Activated CD4-positive, alpha-beta T cell treated with anti-CD3 and anti-CD28 coated beads, Interleukin-2, amount 50 U/mL, for 4 hours (primary cell): Measurements from ENCODE around the gene ACLY.

Source experiments
- DNase-seq, 2 experiments: peaks; one replicate each; pipeline ENCODE4 v3.0.0-alpha.2; 2020

ACLY gene

GRCh38 chr17:41823580-41823979 is 95.2 kb downstream of the ACLY start:
- DNase-seq = no peak

GRCh38 chr17:41823141-41823524 is 95.6 kb downstream of the ACLY start:
- no peak for DNase-seq

GRCh38 chr17:41822216-41823140 is 96.3 kb downstream of the ACLY start:
- DNase-seq = no peak

- DNase-seq = no peak
These were observed 97.0 kb downstream of the ACLY start for GRCh38 chr17:41821776-41822175.

GRCh38 chr17:41818024-41818423 is 100.7 kb downstream of the ACLY start:
- no peak for DNase-seq
